ENCODE results near the gene IFIT2. TPM values are rescaled to one million over a fixed set of nuclear protein-coding genes. Genes with fewer than 3 reads are reported as not detected.

The IFIT2 gene
- total and polyA plus RNA-seq, 7 experiments from 2014 or later: 4.4 to 16.4 (median 8.4) TPM

GRCh38 chr10:89306434-89307268, 4.8 kb downstream of the IFIT2 start:
- Mint-ChIP-seq H3K27ac (peak overlapping the region in 1 of 9 donors; percentile 10), H3K9me3 (peaks cover 0 to 56% (median 13%) of the 10 kb centered on the region in 11 donors), H3K27me3 (peaks cover 0 to 13% (median 0%) of the 10 kb centered on the region in 5 donors), H3K36me3 (peaks cover 26 to 64% (median 52%) of the 10 kb centered on the region in 5 donors), H3K4me3 (no peak overlapping the region), H3K4me1 (peaks cover 20 to 35% (median 28%) of the 10 kb centered on the region in 7 donors)
- ChIA-PET CTCF (no interaction called here), POLR2A (interaction anchor here (0.6 kb wide), 1 partner anchor 100 kb away, joined by 3 read pairs; the partner anchor contains the start of gene CH25H)
- DNase-seq: no peak
- no peak overlapping the region for H3K27ac ChIP-seq (ENCODE audit: low read depth, low read length)
- H3K36me3 ChIP-seq (ENCODE audit: control insufficient read depth in 2 of 3, insufficient read depth in 3 of 3, low read length in 3 of 3): peaks cover 0 to 23% (median 0%) of the 10 kb centered on the region in 3 experiments
- H3K4me3 ChIP-seq (ENCODE audit: low read length): no peak overlapping the region
- ATAC-seq: no peak
- peaks cover 15 to 17% of the 10 kb centered on the region in 2 donors for H3K4me1 ChIP-seq (ENCODE audit: control insufficient read depth in 2 of 2, insufficient read depth in 2 of 2, low read length in 2 of 2)
- intact Hi-C loops (cut with micrococcal nuclease): no loop called here
- H3K27me3 ChIP-seq (ENCODE audit: control insufficient read depth in 2 of 2, insufficient read depth in 2 of 2, low read length in 2 of 2): no peaks in the 10 kb centered on the region
- H3K9me3 ChIP-seq (ENCODE audit: control insufficient read depth in 2 of 3, low read length in 3 of 3): peaks cover 0 to 5% (median 5%) of the 10 kb centered on the region in 3 experiments

GRCh38 chr10:89307269-89307577, 5.4 kb downstream of the IFIT2 start:
- peak overlapping the region in 1 of 9 donors; percentile 10 for H3K27ac Mint-ChIP-seq
- H3K4me3 Mint-ChIP-seq: no peak overlapping the region
- DNase-seq (no peak), ATAC-seq (no peak)
- Histone ChIP-seq H3K27me3 (ENCODE audit: control insufficient read depth in 2 of 2, insufficient read depth in 2 of 2, low read length in 2 of 2) (no peaks in the 10 kb centered on the region), H3K9me3 (ENCODE audit: control insufficient read depth in 2 of 3, low read length in 3 of 3) (peaks cover 0 to 5% (median 5%) of the 10 kb centered on the region in 3 experiments), H3K4me1 (ENCODE audit: control insufficient read depth in 2 of 2, insufficient read depth in 2 of 2, low read length in 2 of 2) (peaks cover 15 to 17% of the 10 kb centered on the region in 2 donors), H3K27ac (ENCODE audit: low read depth, low read length) (no peak overlapping the region), H3K4me3 (ENCODE audit: low read length) (no peak overlapping the region), H3K36me3 (ENCODE audit: control insufficient read depth in 2 of 3, insufficient read depth in 3 of 3, low read length in 3 of 3) (peaks cover 0 to 23% (median 0%) of the 10 kb centered on the region in 3 experiments)
- ChIA-PET POLR2A (interaction anchor here (0.6 kb wide), 1 partner anchor 100 kb away, joined by 3 read pairs; the partner anchor contains the start of gene CH25H), CTCF (no interaction called here)
- H3K4me1 Mint-ChIP-seq: peaks cover 20 to 34% (median 26%) of the 10 kb centered on the region in 7 donors
- H3K36me3 Mint-ChIP-seq: peaks cover 26 to 64% (median 52%) of the 10 kb centered on the region in 5 donors
- H3K27me3 Mint-ChIP-seq: peaks cover 0 to 15% (median 0%) of the 10 kb centered on the region in 5 donors
- peaks cover 0 to 56% (median 13%) of the 10 kb centered on the region in 11 donors for H3K9me3 Mint-ChIP-seq
- intact Hi-C loops (cut with micrococcal nuclease): no loop called here

DNA sequence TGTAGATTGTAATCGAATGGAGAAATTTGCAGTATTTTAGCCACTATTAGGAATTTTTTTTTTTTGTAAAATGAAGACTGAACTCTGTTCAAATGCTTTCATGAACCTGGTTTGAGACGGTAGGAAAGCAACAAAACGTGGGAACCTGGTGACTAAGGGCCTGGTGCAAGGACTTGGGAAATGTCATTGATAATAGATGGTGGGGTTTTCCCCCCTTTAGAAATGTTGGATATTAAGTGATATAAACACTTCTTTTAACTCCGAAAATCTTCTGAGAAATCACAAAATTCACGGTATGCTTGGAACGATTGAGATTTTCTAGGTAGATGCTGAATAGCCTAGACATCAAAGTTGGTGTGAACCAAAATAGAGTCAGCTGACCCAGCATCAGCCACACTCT, 6.4 kb downstream of the IFIT2 start:
- peak overlapping the region in 1 of 9 donors; percentile 20 for H3K27ac Mint-ChIP-seq
- intact Hi-C loops (cut with micrococcal nuclease): no loop called here
- H3K9me3 Mint-ChIP-seq: peaks cover 0 to 56% (median 13%) of the 10 kb centered on the region in 11 donors
- Histone ChIP-seq H3K36me3 (ENCODE audit: control insufficient read depth in 2 of 3, insufficient read depth in 3 of 3, low read length in 3 of 3) (peaks cover 0 to 23% (median 0%) of the 10 kb centered on the region in 3 experiments), H3K27me3 (ENCODE audit: control insufficient read depth in 2 of 2, insufficient read depth in 2 of 2, low read length in 2 of 2) (no peaks in the 10 kb centered on the region), H3K4me3 (ENCODE audit: low read length) (no peak overlapping the region), H3K9me3 (ENCODE audit: control insufficient read depth in 2 of 3, low read length in 3 of 3) (peaks cover 0 to 5% (median 5%) of the 10 kb centered on the region in 3 experiments), H3K27ac (ENCODE audit: low read depth, low read length) (no peak overlapping the region), H3K4me1 (ENCODE audit: control insufficient read depth in 2 of 2, insufficient read depth in 2 of 2, low read length in 2 of 2) (peaks cover 6 to 14% of the 10 kb centered on the region in 2 donors)
- peaks cover 0 to 17% (median 0%) of the 10 kb centered on the region in 5 donors for H3K27me3 Mint-ChIP-seq
- H3K4me1 Mint-ChIP-seq: peaks cover 12 to 24% (median 16%) of the 10 kb centered on the region in 7 donors
- H3K4me3 Mint-ChIP-seq: no peak overlapping the region
- CTCF ChIA-PET: no interaction called here
- DNase-seq: no peak
- POLR2A ChIA-PET: interaction anchor here (0.6 to 0.8 kb wide), 2 partner anchors 20 to 35 kb away, joined by 3 read pairs; partner anchors contain the start of gene IFIT3
- peaks cover 26 to 64% (median 52%) of the 10 kb centered on the region in 5 donors for H3K36me3 Mint-ChIP-seq
- ATAC-seq: no peak

DNA sequence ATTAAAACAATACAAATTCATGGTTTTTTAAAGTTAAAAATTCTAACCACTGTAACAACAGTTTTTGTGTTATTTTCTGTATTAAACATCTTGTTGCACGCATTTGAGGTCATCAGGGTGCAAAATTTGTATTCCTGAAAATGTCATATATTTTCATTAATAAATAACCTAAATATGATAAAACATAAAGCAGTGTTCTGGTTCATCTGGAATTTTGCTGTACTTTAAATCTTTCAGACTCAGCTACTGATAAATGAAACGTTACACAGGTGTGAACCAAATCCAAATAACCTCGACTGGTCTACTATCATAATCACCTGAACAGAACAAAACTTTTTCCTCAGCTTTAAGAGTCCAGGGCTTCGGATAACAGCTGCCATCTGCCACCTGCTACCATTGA, 6.9 kb downstream of the IFIT2 start:
- no peaks in the 10 kb centered on the region for H3K27me3 ChIP-seq (ENCODE audit: control insufficient read depth in 2 of 2, insufficient read depth in 2 of 2, low read length in 2 of 2)
- DNase-seq (no peak), ATAC-seq (no peak)
- no peak overlapping the region for H3K4me3 Mint-ChIP-seq
- H3K36me3 ChIP-seq (ENCODE audit: control insufficient read depth in 2 of 3, insufficient read depth in 3 of 3, low read length in 3 of 3): peaks cover 0 to 23% (median 0%) of the 10 kb centered on the region in 3 experiments
- ChIA-PET CTCF (no interaction called here), POLR2A (interaction anchor here (0.8 kb wide), 1 partner anchor 19 kb away, joined by 3 read pairs; the partner anchor contains the start of gene IFIT3)
- intact Hi-C loops (cut with micrococcal nuclease): no loop called here
- H3K27me3 Mint-ChIP-seq: peaks cover 0 to 18% (median 0%) of the 10 kb centered on the region in 5 donors
- H3K36me3 Mint-ChIP-seq: peaks cover 26 to 63% (median 51%) of the 10 kb centered on the region in 5 donors
- peaks cover 7 to 20% (median 12%) of the 10 kb centered on the region in 7 donors for H3K4me1 Mint-ChIP-seq
- H3K4me3 ChIP-seq (ENCODE audit: low read length): no peak overlapping the region
- H3K4me1 ChIP-seq (ENCODE audit: control insufficient read depth in 2 of 2, insufficient read depth in 2 of 2, low read length in 2 of 2): peaks cover 1 to 10% of the 10 kb centered on the region in 2 donors
- peaks cover 0 to 5% (median 5%) of the 10 kb centered on the region in 3 experiments for H3K9me3 ChIP-seq (ENCODE audit: control insufficient read depth in 2 of 3, low read length in 3 of 3)
- no peak overlapping the region for H3K27ac Mint-ChIP-seq
- H3K9me3 Mint-ChIP-seq: peaks cover 0 to 56% (median 13%) of the 10 kb centered on the region in 11 donors
- no peak overlapping the region for H3K27ac ChIP-seq (ENCODE audit: low read depth, low read length)

- H3K36me3 Mint-ChIP-seq: peaks cover 26 to 56% (median 46%) of the 10 kb centered on the region in 5 donors
- intact Hi-C loops (cut with micrococcal nuclease): no loop called here
- no peak overlapping the region for H3K4me3 Mint-ChIP-seq
- peaks cover 0 to 23% (median 0%) of the 10 kb centered on the region in 3 experiments for H3K36me3 ChIP-seq (ENCODE audit: control insufficient read depth in 2 of 3, insufficient read depth in 3 of 3, low read length in 3 of 3)
- no peak for ATAC-seq
- POLR2A ChIA-PET: interaction anchor here (1.4 kb wide), 1 partner anchor 105 kb away, joined by 5 read pairs; the partner anchor contains the start of gene IFIT5
- H3K27ac Mint-ChIP-seq: peak overlapping the region in 1 of 9 donors; percentile 17
- H3K9me3 ChIP-seq (ENCODE audit: control insufficient read depth in 2 of 3, low read length in 3 of 3): peaks cover 0 to 5% (median 5%) of the 10 kb centered on the region in 3 experiments
- peaks cover 0 to 3% of the 10 kb centered on the region in 2 donors for H3K4me1 ChIP-seq (ENCODE audit: control insufficient read depth in 2 of 2, insufficient read depth in 2 of 2, low read length in 2 of 2)
- no peak for DNase-seq
- no peak overlapping the region for H3K4me3 ChIP-seq (ENCODE audit: low read length)
- H3K27me3 Mint-ChIP-seq: peaks cover 0 to 13% (median 0%) of the 10 kb centered on the region in 5 donors
- peaks cover 0 to 50% (median 12%) of the 10 kb centered on the region in 11 donors for H3K9me3 Mint-ChIP-seq
- no peak overlapping the region for H3K27ac ChIP-seq (ENCODE audit: low read depth, low read length)
- no peaks in the 10 kb centered on the region for H3K27me3 ChIP-seq (ENCODE audit: control insufficient read depth in 2 of 2, insufficient read depth in 2 of 2, low read length in 2 of 2)
- H3K4me1 Mint-ChIP-seq: peaks cover 2 to 13% (median 5%) of the 10 kb centered on the region in 7 donors
- CTCF ChIA-PET: interaction anchor here (0.7 kb wide), 1 partner anchor 59 kb away, joined by 3 read pairs; no protein-coding TSS in a partner anchor
Observed at GRCh38 chr10:89309156-89310055, 7.6 kb downstream of the IFIT2 start.
